Middle frontal gyrus (tissue), 1 donor: ENCODE data around the gene TAF1A.

Experiments
- DNase-seq: peaks from one replicate; pipeline ENCODE4 v3.0.0-alpha.2; 2015; ENCODE audit warnings: low spot score; ENCODE audit errors: extremely low spot score

The TAF1A gene

DNA sequence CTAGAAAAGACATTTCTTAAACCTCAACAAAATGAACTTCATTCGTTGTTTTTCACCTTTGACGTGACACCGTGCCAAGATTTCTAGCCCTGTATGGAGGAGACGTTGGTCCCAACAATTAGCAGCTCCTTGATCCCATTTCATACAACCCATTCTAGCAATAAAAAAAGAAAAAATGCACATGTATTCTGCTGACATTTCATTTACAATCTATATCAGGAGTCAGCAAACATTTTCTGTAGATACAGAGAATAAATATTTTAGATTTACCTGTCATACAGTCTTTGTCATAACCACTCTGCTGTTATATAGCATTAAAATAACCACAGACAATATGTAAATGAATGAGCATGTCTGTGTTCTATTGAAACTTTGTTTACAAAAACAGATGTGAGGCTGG lies 7.0 kb upstream of the TAF1A start:
- DNase-seq, result no peak

- no peak for DNase-seq
Observed at GRCh38 chr1:222594789-222595188, 5.1 kb upstream of the TAF1A start.

DNA sequence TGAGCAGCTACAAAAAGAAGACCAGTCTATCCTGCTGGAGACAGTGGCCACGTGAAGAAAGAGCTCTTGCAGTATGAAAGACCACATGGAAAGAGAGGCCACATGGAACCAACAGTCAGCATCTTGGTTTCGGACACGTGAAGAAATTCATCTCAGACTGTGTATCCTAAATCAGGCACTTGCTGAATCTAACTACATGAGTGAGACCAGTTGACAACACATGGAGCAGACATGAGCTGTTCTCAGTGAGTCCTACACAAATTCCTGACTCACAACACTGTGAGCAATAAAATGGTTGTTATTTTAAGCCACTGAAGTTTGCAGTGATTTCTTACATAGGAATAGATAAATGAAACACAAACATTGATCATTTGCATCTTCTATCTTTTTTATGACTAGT lies 2.4 kb upstream of the TAF1A start:
- DNase-seq, result no peak

GRCh38 chr1:222588135-222588534 lies 1.6 kb downstream of the TAF1A start:
- no peak for DNase-seq

DNA sequence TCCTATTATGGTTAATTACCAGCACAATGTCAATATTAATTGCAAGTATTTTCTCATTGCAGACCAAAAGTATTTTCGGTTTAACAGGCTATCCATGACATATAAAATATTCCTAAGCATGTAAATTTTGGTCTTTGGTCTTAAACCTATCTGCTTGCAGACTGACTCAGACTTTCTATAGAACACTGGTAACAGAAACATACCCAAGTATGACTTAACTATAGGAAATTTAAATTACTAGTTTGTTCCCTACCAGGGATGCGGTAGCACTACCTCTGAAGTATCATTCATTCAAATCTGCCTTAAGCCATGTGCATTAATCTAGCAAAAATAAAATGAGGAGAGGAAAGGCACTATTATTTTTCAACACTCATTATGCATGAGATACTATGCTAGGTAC lies 2.9 kb downstream of the TAF1A start:
- DNase-seq, result no peak

DNA sequence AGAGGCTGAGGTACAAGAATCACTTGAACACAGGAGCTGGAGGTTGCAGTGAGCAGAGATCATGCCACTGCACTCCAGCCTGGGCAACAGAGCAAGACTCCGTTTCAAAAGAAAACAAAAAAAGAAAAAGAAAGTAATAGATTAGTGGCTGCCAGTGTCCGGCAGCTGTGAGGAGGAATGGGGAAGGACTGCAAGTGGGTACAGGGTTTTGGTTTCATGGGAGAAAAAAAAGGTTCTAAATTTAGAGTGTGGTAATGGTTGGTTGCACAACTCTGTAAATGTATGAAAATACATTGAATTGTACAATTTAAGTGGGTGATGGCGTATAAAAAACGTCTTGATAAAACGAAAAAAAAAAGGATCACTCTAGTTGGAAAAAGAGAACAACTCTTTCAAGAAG lies 6.7 kb downstream of the TAF1A start:
- DNase-seq, result no peak

- DNase-seq, result no peak
Observed at GRCh38 chr1:222582099-222582774, 7.5 kb downstream of the TAF1A start.

DNA sequence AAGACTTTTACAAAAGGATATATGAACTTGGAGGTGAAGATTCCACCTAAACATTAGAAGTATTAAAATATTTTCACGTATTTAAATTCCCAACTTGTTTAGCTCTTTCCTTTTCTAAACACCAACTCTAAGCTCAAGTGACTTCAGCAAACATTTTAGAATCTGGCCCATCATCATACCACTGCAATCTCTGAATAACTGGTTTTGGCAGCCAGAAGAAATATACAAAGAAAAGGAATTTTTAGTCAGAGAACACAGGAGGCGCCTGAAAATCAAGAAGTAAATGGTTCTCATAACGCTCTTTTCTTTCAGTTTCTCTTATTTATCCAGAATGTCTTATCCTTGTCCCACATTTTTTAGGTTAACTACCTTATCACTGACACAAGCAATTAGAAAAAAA lies 10.4 kb downstream of the TAF1A start:
- no peak for DNase-seq

DNA sequence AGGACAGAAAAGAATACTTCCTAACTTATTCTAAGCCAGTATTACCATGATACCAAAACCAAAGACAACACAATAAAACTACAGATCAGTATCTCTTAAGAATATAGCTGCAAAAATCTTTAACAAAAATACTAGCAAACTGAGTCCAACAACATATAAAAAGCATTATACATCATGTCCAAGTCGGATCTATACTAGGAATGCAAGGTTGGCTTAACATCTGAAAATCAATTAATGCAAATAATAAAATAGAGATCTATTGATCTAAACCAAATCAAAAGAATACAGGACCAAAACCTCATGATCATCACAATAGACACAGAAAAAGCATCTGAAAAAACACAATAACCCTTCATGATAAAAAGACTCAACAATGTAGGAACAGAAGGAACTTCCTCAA lies 18.9 kb downstream of the TAF1A start:
- DNase-seq, result no peak

- no peak for DNase-seq
Observed at GRCh38 chr1:222561656-222562055, 28.1 kb downstream of the TAF1A start.

- no peak for DNase-seq
Observed at GRCh38 chr1:222557574-222557973, 32.2 kb downstream of the TAF1A start.

- no peak for DNase-seq
Observed at GRCh38 chr1:222557148-222557547, 32.6 kb downstream of the TAF1A start.

GRCh38 chr1:222555992-222556615 lies 33.6 kb downstream of the TAF1A start:
- no peak for DNase-seq

DNA sequence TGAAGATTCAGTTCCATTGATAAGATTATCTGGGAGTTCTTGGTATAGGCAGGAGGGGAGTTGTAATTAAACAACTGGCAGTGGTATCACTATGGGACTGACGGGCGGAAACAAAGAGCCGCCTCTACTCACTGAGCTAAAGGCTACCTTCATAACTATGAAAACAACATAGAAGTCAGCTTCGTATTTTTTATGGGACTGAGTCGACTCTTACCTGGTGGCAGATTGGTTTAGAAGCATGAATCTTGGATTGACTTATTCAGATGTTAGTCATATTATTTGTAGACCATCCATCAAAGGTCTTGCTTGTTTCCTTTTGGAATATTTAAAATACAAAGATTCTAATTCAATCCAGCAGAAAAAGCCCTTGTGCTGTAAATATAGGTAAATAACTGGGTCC lies 35.6 kb downstream of the TAF1A start:
- no peak for DNase-seq

- DNase-seq, result no peak
Observed at GRCh38 chr1:222552882-222553281, 36.9 kb downstream of the TAF1A start.

DNA sequence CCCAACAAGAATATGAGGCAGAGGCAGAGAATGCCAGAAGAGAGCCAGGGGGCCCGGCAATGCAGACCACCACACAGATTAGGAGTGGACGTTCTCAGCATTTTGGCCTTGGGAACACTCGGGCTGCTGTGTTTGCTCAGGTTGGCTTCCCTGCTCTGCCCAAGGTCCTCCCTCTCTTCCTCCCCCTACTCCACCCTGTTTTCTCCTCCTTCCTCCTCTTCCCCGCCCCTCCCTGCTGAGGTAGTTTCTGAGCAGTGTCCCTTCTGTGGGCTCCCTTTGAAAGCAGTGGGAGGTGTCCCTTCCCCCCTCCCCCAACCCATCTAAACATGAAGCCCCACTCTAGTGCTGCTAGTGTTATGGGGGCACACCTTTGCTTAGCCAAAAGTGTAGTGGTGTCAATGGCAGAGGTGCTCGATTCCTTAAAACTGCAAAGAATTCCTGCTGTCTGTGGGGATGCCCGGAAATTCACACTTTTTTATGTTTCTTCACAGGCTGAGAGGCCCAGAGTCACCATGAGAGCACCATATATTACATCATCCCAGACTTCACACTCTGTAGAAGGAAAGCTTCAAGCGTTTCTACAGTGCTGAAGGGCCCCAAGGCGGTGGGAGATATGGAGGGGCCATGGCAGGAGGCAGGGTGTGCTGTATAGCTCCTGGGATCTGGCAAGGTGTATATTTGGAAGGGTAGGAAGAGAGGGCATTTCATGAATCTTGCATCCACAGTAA lies 41.6 kb downstream of the TAF1A start, which contains the start of gene HHIPL2:
TSS of gene HHIPL2 (minus strand) at position 161 of the 728 bp plus-strand sequence. CDS start at position 101, 60 bp downstream.
- DNase-seq, result no peak

DNA sequence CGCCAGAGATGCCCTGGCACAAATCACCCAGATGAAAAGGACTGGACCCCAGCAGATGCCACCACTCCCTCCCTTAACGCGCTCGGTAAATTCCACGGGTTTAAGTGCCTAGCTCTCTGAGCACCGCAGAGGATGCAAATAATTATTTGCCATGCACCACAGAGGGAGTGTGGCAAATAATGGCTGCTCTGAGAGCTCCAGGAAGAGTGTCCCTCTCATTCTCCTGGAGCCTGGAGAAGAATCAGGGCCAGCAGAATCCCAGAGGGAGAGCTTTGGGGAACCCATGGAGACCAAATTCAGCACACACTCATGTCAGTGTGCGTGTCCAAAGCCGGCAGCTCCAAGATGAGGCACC lies 42.5 kb downstream of the TAF1A start:
- no peak for DNase-seq

DNA sequence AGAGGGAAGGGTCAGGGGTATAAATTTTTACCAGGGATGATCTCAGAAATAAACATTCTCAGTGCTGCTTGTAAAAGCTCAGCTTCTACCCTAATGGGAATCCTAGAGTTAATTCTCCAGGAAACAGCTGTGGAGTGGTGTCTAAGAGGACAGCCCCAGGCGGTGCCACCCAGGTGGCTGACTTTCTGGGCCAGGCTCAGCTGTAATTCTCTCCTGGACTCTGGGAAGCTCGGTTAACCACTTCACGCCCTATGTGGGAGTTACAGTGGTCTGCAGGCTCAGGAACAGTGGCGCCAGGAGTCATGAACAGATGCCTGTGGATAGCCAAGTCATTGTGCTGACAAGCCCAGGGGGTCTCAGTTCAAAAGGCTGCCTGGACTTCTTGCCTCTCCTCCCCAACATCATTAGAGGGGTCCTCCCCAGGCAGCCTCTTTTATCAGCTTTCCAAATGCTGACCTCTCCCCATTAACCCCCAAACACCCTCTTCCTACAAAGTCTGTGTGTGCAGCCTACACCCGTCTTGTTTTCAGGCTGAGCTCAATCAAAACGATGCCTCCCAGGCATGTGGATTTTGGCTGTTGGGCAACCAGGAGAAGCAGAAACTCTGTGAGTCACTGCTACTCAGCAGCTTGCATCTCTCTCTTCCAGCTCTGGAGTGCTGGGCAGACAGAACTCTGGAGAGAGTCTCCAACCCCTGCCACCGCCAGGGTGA lies 43.0 kb downstream of the TAF1A start:
- no peak for DNase-seq

DNA sequence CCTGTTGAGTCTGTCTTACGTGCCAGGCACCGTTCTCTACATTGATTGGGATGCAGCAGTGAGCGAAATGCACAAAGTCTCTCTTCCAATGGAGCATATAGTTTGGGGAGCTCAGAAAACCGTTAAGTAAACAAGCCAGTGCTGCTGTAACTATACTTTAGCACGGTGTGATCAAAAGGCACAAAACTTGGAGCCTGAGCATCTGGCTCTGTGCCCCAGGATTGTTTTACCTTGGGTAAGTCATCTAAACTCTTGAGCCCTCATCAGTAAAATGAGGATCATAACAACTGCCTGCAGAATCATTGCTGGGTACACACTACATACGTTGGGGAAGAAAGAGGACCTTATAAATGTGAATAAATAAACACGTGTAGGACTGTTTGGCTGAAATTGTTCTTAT lies 43.6 kb downstream of the TAF1A start:
- no peak for DNase-seq

DNA sequence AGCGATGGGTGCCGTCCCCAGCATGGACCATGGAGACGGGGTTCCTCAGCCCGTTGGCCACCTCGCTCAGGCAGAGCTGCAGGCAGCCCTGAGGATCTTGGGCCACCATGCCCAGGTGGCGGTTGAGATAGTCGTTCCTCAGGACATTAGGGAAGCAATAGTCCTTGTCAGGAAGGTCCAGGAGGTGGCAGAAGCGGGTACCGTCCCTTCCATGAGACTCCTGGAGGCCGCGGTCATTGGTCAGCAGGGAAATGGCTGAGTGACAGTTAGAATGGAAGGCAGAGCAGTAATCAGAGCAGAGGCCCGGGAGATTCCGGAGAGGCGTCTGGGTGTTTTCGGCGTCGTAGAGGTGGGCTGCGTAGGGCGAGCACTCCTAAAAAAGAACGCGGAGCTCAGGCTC lies 45.9 kb downstream of the TAF1A start:
- no peak for DNase-seq

GRCh38 chr1:222540598-222540995 lies 49.1 kb downstream of the TAF1A start:
- no peak for DNase-seq

DNA sequence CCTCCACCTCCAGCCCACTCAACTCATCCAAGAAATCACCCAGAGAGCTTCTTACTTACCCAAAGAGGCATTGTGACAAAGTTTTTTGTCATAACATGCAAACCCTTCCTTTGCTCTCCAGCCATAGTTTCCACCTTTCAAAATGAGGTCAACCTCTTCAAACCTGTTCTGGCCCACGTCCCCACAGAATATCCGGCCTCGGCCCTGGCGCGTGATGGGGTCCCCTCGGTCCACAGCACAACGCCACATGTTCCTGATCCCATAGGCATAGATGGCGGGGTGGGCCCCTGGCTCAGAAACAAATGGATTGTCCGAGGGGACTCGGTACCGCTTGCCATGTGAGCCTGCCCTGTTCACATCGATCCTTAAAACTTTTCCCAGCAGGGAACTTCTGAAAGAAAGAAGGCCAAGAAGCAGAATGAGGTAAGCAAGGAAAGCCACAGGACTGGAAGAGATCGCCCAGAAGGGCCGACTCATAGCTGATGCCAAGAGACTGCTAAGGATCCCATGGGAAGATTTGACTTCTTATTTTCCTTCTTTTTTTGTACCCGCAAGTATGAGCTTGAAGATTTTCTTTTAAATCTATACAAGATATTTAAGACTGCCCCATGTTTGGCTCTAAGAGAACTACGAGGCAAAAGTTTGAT lies 49.7 kb downstream of the TAF1A start:
- DNase-seq, result no peak
